Measurements from ENCODE around the gene USP2.

The USP2 gene

DNA sequence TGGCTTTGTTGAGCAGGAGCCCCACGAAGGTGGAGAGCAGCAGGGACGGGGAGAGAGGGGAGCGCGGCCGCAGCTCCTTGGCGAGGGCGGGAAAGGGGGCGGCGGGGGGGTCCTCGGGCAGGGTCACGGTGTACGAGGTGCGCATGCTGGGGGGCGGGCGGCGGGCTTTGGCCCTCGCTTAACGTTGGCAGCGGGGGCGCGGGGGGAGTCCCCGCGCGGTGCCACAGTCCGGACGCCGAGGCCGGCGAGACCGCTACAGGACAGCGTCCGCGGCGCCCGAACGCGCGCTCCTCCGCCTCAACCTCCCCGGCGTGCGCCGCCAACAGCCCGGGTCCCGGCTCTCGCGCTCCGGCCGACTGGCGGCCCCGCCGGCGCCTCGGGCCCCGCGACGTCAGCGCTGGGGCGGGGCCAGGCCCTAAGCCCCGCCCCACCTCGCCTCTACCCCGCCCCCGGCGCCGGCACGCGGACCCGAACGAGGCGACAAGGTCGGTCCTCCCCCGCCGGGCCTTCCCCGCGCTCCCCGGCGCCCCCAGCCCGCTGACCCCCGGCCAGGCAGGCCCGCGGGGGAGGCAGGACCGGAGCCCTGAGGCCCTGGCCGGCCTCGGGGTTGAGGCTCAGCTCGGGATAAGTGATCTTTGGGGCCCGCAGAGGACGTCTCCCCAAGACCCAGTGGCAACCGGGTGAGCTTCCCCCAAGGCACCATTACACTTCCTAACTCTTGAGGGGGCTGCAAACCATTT, 17.5 kb downstream of the USP2 start:
- no peak overlapping the region for H3K4me3 ChIP-seq (ENCODE audit: low read depth, low read length)
- DNase-seq (ENCODE audit: low read depth): peak; percentile 32
- TF ChIP-seq, protein P1, sequence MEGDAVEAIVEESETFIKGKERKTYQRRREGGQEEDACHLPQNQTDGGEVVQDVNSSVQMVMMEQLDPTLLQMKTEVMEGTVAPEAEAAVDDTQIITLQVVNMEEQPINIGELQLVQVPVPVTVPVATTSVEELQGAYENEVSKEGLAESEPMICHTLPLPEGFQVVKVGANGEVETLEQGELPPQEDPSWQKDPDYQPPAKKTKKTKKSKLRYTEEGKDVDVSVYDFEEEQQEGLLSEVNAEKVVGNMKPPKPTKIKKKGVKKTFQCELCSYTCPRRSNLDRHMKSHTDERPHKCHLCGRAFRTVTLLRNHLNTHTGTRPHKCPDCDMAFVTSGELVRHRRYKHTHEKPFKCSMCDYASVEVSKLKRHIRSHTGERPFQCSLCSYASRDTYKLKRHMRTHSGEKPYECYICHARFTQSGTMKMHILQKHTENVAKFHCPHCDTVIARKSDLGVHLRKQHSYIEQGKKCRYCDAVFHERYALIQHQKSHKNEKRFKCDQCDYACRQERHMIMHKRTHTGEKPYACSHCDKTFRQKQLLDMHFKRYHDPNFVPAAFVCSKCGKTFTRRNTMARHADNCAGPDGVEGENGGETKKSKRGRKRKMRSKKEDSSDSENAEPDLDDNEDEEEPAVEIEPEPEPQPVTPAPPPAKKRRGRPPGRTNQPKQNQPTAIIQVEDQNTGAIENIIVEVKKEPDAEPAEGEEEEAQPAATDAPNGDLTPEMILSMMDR (IDR thresholded peaks at IDR 0.05; ENCODE audit: insufficient read depth, low read depth, low read length, missing control alignments): no peak

DNA sequence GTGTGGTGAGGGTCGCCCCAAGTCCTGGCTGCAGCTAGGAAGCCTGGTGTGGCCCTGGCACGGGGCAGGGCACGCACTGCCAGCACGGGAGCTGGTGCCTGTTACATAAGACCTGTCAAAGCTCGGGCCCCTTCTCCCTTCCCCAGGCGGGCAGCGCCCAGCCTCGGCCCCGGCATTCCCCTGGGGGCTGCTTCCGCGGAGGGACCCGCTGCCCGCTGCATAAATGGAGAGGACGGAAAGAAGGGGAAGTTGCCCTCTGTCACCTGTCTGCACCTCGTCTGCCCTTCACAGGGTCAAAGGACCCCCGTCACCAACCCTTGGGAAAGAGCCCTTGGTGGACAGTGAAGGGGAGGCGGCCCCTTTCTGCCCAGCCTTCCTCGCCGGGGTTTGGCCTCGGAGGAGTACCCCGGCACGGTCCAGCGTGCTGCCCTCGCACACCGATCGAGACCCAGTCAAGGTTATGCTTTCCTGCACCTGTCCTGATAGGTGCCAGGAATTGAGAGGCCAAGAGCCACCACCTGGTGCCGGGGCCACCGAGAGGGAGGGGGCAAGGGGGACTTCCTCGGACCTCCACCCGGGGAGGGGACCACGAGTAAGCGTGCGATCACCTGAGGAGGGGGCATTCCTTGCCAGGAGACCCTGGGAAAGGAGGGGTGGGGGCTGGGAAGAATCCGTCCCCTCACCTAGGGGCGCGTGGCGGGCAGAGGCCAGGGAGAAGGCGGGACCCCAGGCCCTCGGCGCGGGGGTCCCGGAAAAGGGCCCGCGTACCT, 18.2 kb downstream of the USP2 start:
- TF ChIP-seq, protein P1 (IDR thresholded peaks at IDR 0.05; ENCODE audit: insufficient read depth, low read depth, low read length, missing control alignments): no peak
- DNase-seq (ENCODE audit: low read depth): no peak

GRCh38 chr11:119362741-119363080, 18.8 kb downstream of the USP2 start:
- TF ChIP-seq, protein P1 (IDR thresholded peaks at IDR 0.05; ENCODE audit: insufficient read depth, low read depth, low read length, missing control alignments): no peak
- no peak for DNase-seq (ENCODE audit: low read depth)
- no peak overlapping the region for H3K4me3 ChIP-seq (ENCODE audit: low read depth, low read length)

More for the DNA sequence above, 18.2 kb downstream of the USP2 start:
- no peak overlapping the region for H3K4me3 ChIP-seq (ENCODE audit: low read depth, low read length)

- H3K4me3 ChIP-seq (ENCODE audit: low read depth, low read length): no peak overlapping the region
- DNase-seq (ENCODE audit: low read depth): no peak
- TF ChIP-seq, protein P1 (IDR thresholded peaks at IDR 0.05; ENCODE audit: insufficient read depth, low read depth, low read length, missing control alignments): no peak
These were observed 19.4 kb downstream of the USP2 start for GRCh38 chr11:119361941-119362725.

GRCh38 chr11:119361056-119361787, 20.3 kb downstream of the USP2 start:
- H3K4me3 ChIP-seq (ENCODE audit: low read depth, low read length): no peak overlapping the region
- TF ChIP-seq, protein P1 (IDR thresholded peaks at IDR 0.05; ENCODE audit: insufficient read depth, low read depth, low read length, missing control alignments): no peak
- DNase-seq (ENCODE audit: low read depth): peak; percentile 26
